NCI-H2081 (cell line): ENCODE measurements around the gene NOM1.
"Not testable (repeated sequence)": the region's sequence is repeated elsewhere in the genome, so short reads cannot be mapped to it uniquely, and the experiment has no call there.

Source experiments
- DNase-seq, 2 experiments: peaks; one replicate each; lab custom pipeline; 2025; lab: John Stamatoyannopoulos, UW

The NOM1 gene

DNA sequence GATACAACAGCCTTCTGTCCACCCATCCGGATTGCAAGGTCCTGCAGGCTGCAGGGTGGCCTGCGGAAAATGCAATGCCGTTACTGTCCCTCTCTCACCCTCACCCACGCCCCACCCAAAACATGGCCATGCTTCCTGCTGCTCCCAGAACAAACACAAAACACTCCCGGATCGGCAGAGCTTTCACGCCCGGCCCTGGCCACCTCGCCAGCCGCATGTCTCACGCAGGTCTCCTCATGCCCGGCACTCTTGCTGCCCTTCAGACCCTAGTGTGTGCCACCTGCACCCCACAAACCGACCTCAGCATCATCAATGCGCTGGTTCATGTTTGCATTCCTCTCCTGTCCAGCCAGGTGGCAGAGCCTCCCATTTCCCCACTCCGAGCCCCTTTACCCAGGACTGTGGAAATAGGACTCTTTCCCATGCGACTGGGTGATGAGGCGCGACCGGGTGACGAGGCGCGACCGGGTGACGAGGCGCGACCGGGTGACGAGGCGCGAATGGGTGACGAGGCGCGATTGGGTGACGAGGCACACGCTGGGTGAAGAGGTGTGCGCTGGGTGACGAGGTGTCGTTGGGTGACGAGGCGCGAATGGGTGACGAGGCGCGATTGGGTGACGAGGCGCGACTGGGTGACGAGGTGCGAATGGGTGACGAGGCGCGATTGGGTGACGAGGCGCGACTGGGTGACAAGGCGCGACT is 8.9 kb upstream of the NOM1 start:
- no peak for DNase-seq

DNA sequence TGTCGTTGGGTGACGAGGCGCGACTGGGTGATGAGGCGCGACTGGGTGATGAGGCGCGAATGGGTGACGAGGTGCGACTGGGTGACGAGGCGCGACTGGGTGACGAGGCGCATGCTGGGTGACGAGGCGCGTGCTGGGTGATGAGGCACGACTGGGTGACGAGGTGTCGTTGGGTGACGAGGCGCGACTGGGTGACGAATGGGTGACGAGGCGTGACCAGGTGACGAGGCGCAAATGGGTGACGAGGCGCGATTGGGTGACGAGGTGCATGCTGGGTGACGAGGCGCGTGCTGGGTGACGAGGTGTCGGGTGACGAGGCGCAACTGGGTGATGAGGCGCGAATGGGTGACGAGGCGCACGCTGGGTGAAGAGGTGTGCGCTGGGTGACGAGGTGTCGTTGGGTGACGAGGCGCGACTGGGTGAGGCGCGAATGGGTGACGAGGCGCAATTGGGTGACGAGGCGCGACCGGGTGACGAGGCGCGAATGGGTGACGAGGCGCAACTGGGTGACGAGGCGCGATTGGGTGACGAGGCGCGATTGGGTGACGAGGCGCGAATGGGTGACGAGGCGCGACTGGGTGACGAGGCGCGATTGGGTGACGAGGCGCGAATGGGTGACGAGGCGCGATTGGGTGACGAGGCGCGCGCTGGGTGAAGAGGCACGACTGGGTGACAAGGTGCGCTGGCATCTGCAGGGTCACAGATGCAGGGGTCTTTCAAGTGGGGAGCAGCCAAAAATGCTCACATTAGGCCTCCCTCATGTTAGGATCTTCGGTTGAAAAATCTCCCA is 7.9 kb upstream of the NOM1 start:
- DNase-seq, result no peak

DNA sequence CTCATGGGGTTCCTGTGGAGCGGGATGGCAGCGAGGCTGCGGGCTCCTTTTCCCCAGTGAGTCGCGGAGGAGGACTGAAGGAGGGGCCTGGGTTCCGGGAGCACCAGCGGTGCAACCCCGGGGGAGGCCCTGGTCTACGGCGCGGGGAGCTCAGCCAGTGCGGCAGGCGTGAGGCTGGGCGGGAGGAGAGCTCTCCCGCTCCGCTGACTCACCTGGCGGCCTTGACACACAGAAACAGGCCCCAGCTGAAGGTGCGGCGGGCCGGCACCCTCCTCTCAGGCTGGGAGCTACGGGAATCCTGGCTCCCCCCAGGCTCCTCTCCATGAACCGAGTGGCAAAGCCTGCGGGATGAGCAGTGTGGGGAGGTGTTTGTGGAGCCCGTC is 6.8 kb upstream of the NOM1 start:
- DNase-seq, result no peak

DNA sequence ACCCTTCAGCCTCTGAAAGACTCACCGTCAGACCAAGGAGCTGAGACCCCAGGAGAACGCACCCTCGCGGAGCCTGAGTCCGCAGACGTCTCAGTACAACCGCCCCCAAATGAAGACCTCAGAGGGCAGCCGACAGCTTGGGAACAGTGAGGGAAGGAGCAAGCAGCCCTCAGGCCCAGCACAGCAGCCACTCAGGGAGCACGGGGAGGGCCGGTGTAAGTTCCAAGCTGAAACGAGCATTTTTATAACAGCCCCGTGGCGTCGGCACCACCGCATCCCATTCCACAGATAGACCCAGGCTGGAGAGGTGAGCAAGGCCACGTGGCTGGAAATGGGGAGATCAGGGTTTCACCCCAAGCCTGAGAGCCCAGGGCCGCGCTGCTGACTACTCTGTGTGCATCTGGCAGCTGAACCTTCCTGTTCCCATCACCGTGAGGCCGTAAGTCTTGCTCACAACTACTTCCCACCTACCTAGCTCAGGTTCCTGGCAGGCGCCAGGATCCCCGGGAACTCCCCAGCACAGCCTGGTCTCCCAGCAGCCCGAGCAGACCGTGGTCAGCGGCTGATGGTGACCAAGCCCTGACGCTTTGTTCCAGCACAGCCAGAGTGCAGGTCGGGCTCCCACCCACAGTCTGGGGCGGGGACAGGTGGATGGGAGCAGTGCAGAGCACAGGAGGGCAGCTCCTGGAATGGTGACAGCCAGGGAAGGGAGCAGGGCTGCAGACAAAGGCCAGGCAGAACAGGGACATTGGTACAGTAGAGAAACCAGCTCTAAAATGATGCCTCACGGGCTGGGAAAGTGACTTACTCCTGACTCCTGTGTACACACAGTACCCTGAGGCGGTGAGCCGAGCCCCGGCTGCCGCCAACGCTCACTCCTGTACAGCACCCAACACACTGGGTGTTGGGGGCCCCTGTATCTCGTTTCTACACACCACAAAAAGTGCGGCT is 6.1 kb upstream of the NOM1 start:
- DNase-seq, result no peak

DNA sequence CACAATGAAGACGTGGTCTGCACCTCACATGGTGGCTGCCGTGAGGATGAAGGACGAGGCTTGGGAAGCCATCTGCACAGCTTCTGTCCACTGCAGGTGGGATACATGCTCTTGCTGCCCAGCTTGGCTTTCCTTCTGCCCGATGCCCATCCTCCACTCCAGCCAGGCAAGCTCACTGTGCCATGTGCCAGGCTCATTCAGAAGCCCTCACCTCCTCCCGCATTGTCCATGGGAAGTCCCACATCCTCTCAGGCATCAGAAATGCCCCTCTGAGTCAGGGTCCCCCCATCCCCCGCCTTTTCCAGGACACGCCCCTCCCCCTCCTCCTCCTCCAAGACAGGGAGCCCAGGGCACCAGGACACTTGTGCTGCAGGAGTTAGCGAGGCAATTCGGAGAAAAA is 4.6 kb upstream of the NOM1 start:
- no peak for DNase-seq

DNA sequence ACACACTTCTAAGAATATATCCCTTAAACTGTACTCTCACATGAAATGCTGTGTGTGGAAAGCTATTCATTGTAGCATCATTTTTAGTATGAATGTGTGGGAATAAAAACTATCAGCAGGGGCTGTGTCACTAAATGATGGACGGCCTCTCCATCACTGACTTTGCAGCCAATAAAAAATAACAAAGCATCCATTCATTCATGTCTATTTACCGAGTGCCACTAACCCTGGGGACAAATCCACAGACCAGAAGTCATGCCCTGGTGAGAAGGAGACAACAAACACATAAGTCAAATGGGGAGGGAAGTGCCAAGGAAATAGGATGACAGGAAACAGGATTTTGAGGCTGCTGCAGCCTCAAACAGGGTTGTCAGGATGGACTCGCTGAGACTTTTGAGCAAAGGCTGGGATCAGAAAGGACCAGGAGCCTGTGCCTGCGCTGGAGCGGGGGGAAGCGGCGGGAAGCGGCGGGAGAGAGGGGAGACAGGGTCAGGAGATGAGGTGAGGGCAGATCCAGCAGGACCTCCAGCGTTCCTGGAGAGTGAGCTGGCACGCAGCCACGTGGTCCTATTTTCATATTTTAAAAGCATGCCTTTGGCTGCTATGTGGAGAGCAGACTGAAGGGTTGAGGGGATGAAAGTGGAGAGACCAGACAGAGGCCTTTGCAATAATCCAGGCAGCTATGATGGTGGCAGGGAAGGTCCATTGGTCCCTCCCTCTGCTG is 2.2 kb upstream of the NOM1 start:
- DNase-seq, result no peak

DNA sequence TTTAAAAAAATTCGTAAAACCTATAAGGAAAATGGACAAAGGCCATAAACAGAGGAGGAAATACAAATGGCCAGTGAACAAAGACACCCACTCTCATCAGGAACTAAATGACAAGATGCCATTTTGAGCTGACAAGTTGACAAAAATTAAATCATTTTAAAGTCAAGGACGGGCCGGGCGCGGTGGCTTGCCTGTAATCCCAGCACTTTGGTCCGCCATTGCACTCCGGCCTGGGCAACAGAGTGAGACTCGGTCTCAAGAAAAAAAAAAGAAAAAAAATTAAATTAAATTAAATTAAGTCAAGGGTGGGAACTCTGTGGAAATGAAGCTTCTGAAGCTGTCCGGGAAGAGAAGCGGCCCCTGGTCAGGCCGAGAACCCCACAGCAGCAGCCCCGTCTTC is 1.2 kb upstream of the NOM1 start:
- no peak for DNase-seq

DNA sequence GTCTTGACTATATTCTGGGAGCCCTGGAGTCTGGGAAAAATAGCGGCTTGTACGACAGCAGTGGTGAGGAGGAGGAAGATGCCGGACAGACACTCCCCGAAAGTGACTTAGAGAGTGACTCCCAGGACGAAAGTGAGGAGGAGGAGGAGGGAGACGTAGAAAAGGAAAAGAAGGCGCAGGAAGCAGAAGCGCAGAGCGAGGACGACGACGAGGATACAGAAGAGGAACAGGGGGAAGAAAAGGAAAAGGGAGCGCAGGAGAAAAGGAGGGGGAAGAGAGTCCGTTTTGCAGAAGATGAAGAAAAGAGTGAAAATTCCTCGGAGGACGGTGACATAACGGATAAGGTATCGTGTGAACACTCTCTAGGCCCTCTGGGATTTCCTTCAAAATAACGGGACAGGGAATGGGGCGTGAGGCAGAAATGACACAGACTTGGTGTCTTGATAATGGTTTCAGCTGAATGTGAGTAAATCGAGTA is 908 bp downstream of the NOM1 start:
- no peak for DNase-seq

DNA sequence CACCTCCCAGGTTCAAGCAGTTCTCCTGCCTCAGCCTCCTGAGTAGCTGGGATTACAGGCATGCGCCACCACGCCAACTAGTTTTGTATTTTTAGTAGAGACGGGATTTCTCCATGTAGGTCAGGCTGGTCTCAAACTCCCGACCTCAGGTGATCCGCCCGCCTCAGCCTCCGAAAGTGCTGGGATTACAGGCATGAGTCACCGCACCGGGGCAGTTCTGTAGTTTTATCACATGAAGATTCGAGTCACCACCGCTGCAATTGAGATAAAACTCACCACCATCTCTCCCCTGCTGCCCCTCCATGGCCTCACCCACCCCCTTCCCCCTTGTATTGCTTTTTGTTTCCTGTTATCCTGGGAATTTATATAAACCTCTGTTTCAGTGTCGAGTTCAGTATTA is 3.7 kb downstream of the NOM1 start:
- DNase-seq, result not testable (repeated sequence)

DNA sequence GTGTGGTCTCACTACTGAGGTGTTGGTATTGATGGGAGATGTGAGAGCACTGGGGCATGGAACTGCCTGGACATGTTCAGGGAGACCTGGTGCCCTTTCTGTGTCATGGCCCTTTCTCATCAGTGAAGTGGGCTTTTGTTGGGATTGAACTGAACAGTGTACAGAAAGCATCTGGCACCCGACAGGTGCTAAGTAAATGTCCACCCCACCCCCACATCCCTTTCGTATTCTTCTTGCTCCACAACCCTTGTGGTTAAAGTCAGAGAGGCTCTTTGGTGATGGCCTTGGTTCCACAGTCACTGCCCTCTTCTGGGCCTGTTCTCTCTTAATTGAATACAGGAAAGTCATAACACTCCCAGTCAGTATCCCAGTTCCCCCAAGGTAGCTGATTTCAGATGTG is 5.4 kb downstream of the NOM1 start:
- no peak for DNase-seq

DNA sequence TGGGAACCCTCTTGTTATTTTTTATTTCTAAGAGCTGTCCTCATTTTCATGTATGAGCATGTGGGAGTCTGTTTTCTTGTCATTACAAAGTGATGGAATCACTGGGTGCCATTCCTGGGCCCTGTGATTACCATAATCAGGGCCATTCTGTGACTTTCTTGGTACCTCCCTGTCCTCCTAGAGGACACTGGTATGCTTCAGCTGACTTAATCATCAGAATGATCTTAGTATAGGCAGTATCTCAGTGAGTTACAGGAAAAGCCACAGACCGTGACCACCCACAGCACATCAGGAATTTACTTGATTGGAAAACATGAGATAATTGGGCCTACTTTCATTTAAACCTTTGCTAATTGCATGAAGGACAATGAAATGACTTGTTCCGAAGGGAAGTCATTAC is 7.2 kb downstream of the NOM1 start:
- DNase-seq, result no peak

DNA sequence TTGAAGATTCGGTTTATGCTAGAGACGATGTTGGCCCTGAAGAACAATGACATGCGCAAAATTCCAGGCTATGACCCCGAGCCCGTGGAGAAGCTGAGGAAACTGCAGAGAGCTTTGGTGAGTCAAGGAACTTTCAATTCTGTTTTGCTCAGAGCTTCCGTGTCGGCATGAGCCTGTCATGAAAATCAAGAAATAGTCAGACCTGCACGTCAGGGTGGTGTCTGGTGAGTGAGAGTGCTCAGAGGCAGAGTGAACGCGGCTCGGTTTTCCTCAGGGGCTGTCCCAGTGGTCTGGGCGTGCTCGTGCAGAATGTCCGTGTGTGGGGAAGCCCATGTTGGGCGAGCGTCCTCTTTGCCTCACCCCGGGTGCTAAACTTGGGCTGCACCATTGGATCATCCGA is 12.6 kb downstream of the NOM1 start:
- no peak for DNase-seq

DNA sequence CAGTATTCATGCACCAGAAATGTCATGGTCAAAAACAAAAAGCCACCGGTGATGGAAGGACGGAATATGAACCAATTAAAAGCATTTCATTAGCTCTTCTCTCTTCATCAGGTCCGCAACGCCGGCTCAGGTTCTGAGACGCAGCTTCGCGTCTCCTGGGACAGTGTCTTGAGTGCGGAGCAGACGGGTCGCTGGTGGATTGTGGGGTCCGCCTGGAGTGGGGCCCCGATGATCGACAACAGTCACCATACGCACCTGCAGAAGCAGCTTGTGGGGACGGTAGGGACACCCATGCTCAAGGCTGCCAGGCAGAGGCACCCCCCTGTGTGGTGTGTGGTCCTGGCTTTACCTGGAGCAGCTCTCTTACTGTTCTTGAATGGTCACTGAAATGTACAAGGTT is 13.4 kb downstream of the NOM1 start:
- no peak for DNase-seq

DNA sequence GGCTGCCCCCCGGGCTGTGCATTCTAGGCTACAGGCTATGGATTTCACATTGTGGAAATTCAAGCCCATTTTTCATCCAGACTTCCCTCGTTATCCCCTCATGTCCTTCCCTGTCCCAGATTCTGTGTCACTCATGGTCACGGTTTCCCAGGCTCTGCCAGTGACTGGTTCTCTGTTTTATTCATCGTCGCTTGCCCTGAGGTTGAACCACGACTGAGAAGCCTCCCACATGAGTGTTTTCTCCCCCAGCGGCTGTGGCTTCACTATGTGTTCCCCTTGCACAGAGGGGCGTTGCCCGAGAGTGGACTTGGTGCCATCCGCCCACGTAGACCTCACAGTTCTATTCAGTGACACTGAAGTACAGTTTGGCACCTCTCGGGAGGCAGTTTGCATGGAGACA is 14.0 kb downstream of the NOM1 start:
- DNase-seq, result no peak

DNA sequence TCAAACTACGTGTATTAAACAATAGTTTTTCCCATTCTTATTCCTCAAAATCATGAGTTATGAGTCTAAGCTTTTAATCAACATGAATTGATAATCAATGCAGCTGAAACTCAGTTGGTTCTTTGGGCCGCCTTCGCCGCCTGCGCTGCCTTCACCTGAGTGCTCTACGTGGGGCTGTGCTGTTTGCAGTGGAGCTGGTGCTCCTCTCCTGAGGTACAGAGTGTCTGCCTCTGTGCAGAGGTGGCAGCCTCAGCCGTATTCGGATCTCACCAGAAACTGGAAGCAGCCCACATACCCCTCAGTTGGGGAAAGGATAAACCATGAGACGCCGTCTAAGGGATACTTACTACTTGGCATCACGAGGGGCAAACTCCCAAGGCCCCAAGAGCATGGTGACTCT is 15.5 kb downstream of the NOM1 start:
- DNase-seq, result no peak

DNA sequence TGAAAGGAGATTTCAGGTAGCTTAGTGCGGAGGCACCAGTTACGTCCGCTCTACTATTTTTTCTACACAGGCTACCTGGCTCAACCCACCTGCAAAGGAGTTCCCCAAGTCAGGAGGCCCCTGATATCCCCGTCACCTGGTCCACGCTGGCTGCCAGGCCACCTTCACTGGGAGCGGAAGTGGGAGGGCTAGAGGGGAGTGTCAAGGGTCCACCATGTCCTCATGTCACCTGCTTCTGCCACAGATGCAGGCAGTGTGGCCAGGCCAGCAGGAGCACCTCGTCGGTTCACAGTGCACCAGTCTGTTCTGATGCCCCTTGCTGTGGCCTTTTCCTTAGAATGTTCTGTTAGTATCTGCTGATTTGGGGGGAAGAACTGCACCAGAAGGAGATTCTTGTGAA is 16.9 kb downstream of the NOM1 start:
- no peak for DNase-seq

DNA sequence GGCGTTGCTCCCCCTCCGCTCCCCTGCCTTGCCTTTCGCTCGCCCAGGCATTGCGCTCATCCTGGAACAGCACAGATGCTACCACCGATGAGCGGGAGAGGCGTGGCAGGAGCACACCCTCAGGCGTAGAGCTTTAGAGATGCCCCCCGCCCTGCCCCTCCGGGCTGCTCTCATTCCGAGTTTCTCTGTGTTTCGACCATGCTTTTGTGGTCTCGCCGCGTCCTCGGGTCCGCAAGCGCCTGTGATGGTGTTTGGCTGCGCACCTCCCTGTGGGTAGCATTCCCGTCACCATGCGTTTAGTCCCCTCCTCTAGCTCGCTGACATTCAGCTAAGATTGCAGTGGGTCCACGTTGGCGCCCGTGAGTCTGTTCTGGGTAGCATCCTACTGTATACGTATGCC is 18.7 kb downstream of the NOM1 start:
- DNase-seq, result no peak

DNA sequence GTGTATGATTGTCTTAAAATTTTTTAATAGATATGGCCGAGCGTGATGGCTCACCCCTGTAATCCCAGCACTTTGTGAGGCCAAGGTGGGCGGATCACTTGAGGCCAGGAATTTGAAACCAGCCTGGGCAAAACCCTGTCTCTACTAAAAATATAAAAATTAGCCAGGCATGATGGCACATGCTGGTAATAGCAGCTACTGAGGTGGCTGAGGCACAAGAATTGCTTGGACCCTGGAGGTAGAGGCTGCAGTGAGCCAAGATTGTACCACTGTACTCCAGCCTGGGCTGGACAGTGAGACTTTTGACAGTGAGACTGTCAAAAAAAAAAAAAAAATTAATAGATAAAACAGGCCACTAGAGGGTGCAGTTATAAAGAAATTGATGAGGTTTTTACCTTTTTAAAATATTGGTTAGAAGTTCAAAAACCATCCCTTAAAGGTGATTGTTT is 20.5 kb downstream of the NOM1 start:
- peak in 1 of 2 experiments; percentile 24 for DNase-seq

DNA sequence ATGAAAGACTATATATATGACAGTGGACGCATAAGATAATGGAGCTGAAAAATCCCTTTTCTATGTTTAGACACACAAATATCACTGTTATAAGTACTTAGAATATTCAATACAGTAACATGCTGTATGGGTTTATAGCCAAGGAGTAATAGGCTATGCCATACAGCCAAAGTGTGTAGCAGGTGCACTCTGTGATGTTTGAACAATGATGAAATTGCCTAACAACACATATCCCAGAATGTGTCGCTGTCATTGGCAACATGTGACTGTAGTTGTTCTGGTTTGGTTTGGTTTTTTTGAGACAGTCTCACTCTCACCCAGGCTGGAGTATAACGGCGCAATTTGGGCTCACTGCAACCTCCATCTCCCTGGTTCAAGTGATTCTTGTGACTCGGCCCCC is 26.1 kb downstream of the NOM1 start:
- peak in 1 of 2 experiments; percentile 61 for DNase-seq

DNA sequence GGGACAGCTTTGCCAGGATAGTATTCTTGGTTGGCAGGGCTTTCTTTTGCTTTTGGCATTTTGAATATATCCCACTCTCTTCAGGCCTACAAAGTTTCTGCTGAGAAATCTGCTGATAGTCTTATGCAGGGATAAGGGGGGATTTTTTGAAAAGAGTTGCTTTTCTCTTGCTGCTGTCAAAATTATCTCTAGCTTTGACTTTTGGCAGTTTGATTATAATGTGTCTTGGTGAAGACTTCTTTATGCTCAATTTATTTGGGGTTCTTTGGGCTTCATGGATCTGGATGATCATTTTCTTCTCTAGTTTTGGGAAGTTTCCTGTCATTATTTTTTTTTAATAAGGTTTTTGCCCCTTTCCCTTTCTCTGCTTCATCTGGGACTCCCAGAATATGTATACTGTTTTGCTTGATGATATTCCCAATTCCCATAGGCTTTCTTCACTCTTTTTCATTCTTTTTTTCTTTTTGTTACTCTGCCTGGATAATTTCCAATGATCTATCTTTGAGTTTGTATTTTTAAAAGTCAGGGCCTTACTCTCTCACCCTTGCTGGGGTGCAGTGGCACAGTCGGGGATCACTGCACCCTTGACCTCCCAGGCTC is 29.6 kb downstream of the NOM1 start:
- DNase-seq, result no peak

DNA sequence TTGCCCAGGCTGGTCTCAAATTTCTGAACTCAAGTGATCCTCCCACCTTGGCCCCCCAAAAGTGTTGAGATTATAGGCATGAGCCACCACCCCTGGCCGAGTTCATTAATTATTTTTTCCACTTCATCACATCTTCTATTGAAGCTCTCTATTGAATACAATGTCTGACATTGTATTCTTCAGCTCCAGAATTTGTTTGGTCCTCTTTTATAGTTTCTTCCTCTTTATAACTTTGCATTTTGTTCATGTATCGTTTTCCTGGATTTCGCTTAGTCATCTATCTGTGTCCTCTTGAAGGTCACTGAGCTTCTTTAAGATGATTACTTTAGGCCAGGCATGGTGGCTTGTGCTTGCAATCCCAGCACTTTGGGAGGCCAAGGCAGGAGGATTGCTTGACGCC is 30.2 kb downstream of the NOM1 start:
- no peak for DNase-seq
